Measurements from ENCODE around the gene RO60.

DNA sequence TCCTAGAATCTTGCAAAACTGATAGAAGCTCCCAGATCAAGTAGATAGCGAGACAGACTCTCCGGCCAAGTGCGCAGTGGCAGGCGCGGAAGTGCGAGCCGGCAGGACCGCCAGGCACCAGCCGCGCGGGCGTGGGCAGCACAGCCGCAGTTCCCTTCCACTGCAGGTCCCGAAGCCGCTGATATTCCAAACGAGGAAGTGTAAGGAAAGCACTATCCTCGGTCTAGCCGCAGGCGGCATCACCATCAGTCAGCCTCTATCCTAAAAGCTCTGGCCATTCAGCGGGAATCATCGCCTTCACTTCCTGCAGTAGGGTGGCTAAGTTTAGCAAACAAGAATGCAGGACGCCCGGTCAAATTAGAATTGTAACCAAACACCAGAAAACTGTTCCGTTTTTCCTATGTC lies 45.1 kb downstream of the RO60 start:
- TF ChIP-seq, protein P1, sequence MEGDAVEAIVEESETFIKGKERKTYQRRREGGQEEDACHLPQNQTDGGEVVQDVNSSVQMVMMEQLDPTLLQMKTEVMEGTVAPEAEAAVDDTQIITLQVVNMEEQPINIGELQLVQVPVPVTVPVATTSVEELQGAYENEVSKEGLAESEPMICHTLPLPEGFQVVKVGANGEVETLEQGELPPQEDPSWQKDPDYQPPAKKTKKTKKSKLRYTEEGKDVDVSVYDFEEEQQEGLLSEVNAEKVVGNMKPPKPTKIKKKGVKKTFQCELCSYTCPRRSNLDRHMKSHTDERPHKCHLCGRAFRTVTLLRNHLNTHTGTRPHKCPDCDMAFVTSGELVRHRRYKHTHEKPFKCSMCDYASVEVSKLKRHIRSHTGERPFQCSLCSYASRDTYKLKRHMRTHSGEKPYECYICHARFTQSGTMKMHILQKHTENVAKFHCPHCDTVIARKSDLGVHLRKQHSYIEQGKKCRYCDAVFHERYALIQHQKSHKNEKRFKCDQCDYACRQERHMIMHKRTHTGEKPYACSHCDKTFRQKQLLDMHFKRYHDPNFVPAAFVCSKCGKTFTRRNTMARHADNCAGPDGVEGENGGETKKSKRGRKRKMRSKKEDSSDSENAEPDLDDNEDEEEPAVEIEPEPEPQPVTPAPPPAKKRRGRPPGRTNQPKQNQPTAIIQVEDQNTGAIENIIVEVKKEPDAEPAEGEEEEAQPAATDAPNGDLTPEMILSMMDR (IDR thresholded peaks at IDR 0.05; ENCODE audit: low read length), result no peak
- no peak for TF ChIP-seq EZH2 (IDR thresholded peaks at IDR 0.05; ENCODE audit: borderline replicate concordance, low read length)
